Esophagus squamous epithelium (tissue), 5 donors: ENCODE data around the gene HIPK4. TPM values are rescaled to one million over a fixed set of nuclear protein-coding genes. Genes with fewer than 3 reads are reported as not detected.
"Not testable (repeated sequence)": the region's sequence is repeated elsewhere in the genome, so short reads cannot be mapped to it uniquely, and the experiment has no call there.

ENCODE experiments used
- DNase-seq: peaks from one replicate; lab custom pipeline; 2025; lab: John Stamatoyannopoulos, UW
- H3K27ac ChIP-seq, 4 donors: fragments of 200-600 bp; sonication (generic); one replicate each; pipeline ENCODE4 v1.5.1; 2016 to 2019; ENCODE audit warnings: mild to moderate bottlenecking in 1 of 4
- H3K27me3 ChIP-seq, 4 donors: fragments of 200-600 bp; sonication (generic); 1 replicate in 3 of 4; 2 replicates in 1 of 4; pipeline versions ENCODE4 v1.5.1 to v1.6.0; 2017 to 2021; ENCODE audit warnings: antibody characterized with exemption in 1 of 4
- H3K36me3 ChIP-seq, 3 donors: fragments of 200-600 bp; sonication (generic); one replicate each; pipeline ENCODE4 v1.5.1; 2016 to 2019
- H3K4me1 ChIP-seq, 3 donors: fragments of 200-600 bp; sonication (generic); one replicate each; pipeline ENCODE4 v1.5.1; 2017 to 2019
- H3K4me3 ChIP-seq, 4 donors: fragments of 200-600 bp; sonication (generic); 1 replicate in 3 of 4; 2 replicates in 1 of 4; pipeline ENCODE4 v1.5.1; 2016 to 2019; ENCODE audit warnings: mild to moderate bottlenecking in 2 of 4, moderate library complexity in 1 of 4
- H3K9me3 ChIP-seq, 3 donors: fragments of 200-600 bp; sonication (generic); one replicate each; pipeline ENCODE4 v1.5.1; 2016 to 2019
- CTCF ChIP-seq, 6 experiments: fragments of 450-650 bp in 4 of 6; fragments of 200-600 bp in 2 of 6; sonication (generic) in 2 of 6; IDR thresholded peaks; one replicate each; pipeline ENCODE4 v1.5.1; 2016 to 2019; ENCODE audit warnings: antibody characterized with exemption in 6 of 6, mild to moderate bottlenecking in 4 of 6, moderate library complexity in 4 of 6
- POLR2A ChIP-seq, 4 donors: fragments of 450-650 bp; IDR thresholded peaks; one replicate each; pipeline ENCODE4 v1.6.1; 2017; ENCODE audit warnings: antibody characterized with exemption in 4 of 4, mild to moderate bottlenecking in 4 of 4, moderate library complexity in 3 of 4
- WGBS, 2 donors: methylation state at CpG; one replicate each; pipeline ENCODE4 v1.1.5; 2018; 5-methylcytosine and 5-hydroxymethylcytosine counted together
- intact Hi-C: fragments of 100-400 bp; cut with DNase I; formaldehyde crosslinking; loops from one replicate; pipeline ENCODE4 v1.15.0; 2022
- total RNA-seq, 4 donors: library from RNA; depleted of rRNA; stranded (reverse); fragments of >200 nt; gene quantifications; one replicate each; pipeline ENCODE4 v1.1.0, GENCODE V29; 2016
- donor health status: DM: yes; HTN: yes; CAD: no.

HIPK4 gene
- total RNA-seq, 4 donors from 2014 or later: 0.19 TPM; not detected in 3

- Histone ChIP-seq H3K27ac (no peak overlapping the region), H3K4me3 (no peak overlapping the region), H3K27me3 (no peaks in the 10 kb centered on the region), H3K36me3 (peaks cover 5 to 78% (median 7%) of the 10 kb centered on the region in 3 donors), H3K4me1 (peaks cover 0 to 8% (median 0%) of the 10 kb centered on the region in 3 donors), H3K9me3 (no peaks in the 10 kb centered on the region)
- TF ChIP-seq POLR2A (IDR thresholded peaks at IDR 0.05) (no peak), CTCF (IDR thresholded peaks at IDR 0.05) (no peak)
- no peak for DNase-seq
- intact Hi-C loops: no loop called here
- 90 to 91% methylated on average over 3 to 4 of the region's 5 CpGs for WGBS, 2 donors
Observed at GRCh38 chr19:40337594-40337993, 52.4 kb downstream of the HIPK4 start.

- H3K36me3 ChIP-seq: peaks cover 7 to 83% (median 7%) of the 10 kb centered on the region in 3 donors
- intact Hi-C loops: no loop called here
- no peak for DNase-seq
- H3K27ac ChIP-seq: no peak overlapping the region
- WGBS, 2 donors: 88 to 100% methylated on average over 2 of the region's 2 CpGs
- H3K27me3 ChIP-seq: no peaks in the 10 kb centered on the region
- H3K9me3 ChIP-seq: no peaks in the 10 kb centered on the region
- no peak for TF ChIP-seq POLR2A (IDR thresholded peaks at IDR 0.05)
- no peak for TF ChIP-seq CTCF (IDR thresholded peaks at IDR 0.05)
- no peak overlapping the region for H3K4me3 ChIP-seq
- peaks cover 0 to 8% (median 0%) of the 10 kb centered on the region in 3 donors for H3K4me1 ChIP-seq
Observed at GRCh38 chr19:40337107-40337506, 52.9 kb downstream of the HIPK4 start.

- Histone ChIP-seq H3K27ac (no peak overlapping the region), H3K4me1 (peaks cover 0 to 3% (median 0%) of the 10 kb centered on the region in 3 donors), H3K27me3 (no peaks in the 10 kb centered on the region), H3K9me3 (no peaks in the 10 kb centered on the region), H3K36me3 (peaks cover 7 to 85% (median 12%) of the 10 kb centered on the region in 3 donors), H3K4me3 (no peak overlapping the region)
- WGBS, 2 donors: 86 to 88% methylated on average over 1 of the region's 2 CpGs
- intact Hi-C loops: no loop called here
- no peak for DNase-seq
- TF ChIP-seq CTCF (IDR thresholded peaks at IDR 0.05) (no peak), POLR2A (IDR thresholded peaks at IDR 0.05) (no peak)
Observed at GRCh38 chr19:40336601-40336900, 53.4 kb downstream of the HIPK4 start.

GRCh38 chr19:40335855-40336600 lies 54.0 kb downstream of the HIPK4 start:
- 97 to 100% methylated on average over 2 to 12 of the region's 15 CpGs for WGBS, 2 donors
- TF ChIP-seq POLR2A (IDR thresholded peaks at IDR 0.05): no peak
- TF ChIP-seq CTCF (IDR thresholded peaks at IDR 0.05): no peak
- peaks cover 10 to 85% (median 14%) of the 10 kb centered on the region in 3 donors for H3K36me3 ChIP-seq

GRCh38 chr19:40335101-40335500 lies 54.9 kb downstream of the HIPK4 start:
- H3K27me3 ChIP-seq: no peaks in the 10 kb centered on the region
- peaks cover 0 to 5% (median 0%) of the 10 kb centered on the region in 3 donors for H3K4me1 ChIP-seq
- DNase-seq: no peak
- H3K27ac ChIP-seq: no peak overlapping the region
- TF ChIP-seq POLR2A (IDR thresholded peaks at IDR 0.05) (no peak), CTCF (IDR thresholded peaks at IDR 0.05) (no peak)
- H3K36me3 ChIP-seq: peaks cover 14 to 84% (median 15%) of the 10 kb centered on the region in 3 donors
- intact Hi-C loops: no loop called here
- no peaks in the 10 kb centered on the region for H3K9me3 ChIP-seq
- H3K4me3 ChIP-seq: no peak overlapping the region

More at GRCh38 chr19:40335855-40336600, 54.0 kb downstream of the HIPK4 start:
- no peaks in the 10 kb centered on the region for H3K9me3 ChIP-seq
- DNase-seq: no peak
- no peak overlapping the region for H3K4me3 ChIP-seq
- intact Hi-C loops: no loop called here
- H3K4me1 ChIP-seq: peaks cover 0 to 3% (median 0%) of the 10 kb centered on the region in 3 donors
- no peak overlapping the region for H3K27ac ChIP-seq
- H3K27me3 ChIP-seq: no peaks in the 10 kb centered on the region

- H3K4me3 ChIP-seq, H3K9me3 ChIP-seq, DNase-seq, H3K27me3 ChIP-seq, H3K27ac ChIP-seq, intact Hi-C loops, H3K4me1 ChIP-seq: not testable (repeated sequence)
- peaks cover 14 to 86% (median 18%) of the 10 kb centered on the region in 3 donors for H3K36me3 ChIP-seq
- WGBS, 2 donors: 83 to 91% methylated on average over 6 of the region's 6 CpGs
Observed at GRCh38 chr19:40333083-40333482, 56.9 kb downstream of the HIPK4 start.
